Astrocyte of the spinal cord (primary cell): ENCODE results near the gene ETV3L.

Experiments
- DNase-seq: peaks from one replicate; pipeline ENCODE4 v3.0.0; 2011; ENCODE audit warnings: low read depth, low spot score
- H3K4me3 ChIP-seq: 2 replicates; pipeline ENCODE4 v1.5.1; 2011; ENCODE audit warnings: low read depth, mild to moderate bottlenecking, low read length, moderate library complexity
- CTCF ChIP-seq: IDR thresholded peaks from 2 replicates; pipeline ENCODE4 v1.5.1; 2012; ENCODE audit warnings: low read depth, mild to moderate bottlenecking, low read length, inconsistent platforms
- in situ Hi-C: cut with HindIII; loops from 2 replicates; pipeline ENCODE4 v1.10.0; 2017; ENCODE audit warnings: low sequenced_read_pairs

Gene ETV3L

GRCh38 chr1:157088607-157089006, 11.0 kb downstream of the ETV3L start:
- no peak overlapping the region for H3K4me3 ChIP-seq
- in situ Hi-C loops, result no loop called here
- no peak for TF ChIP-seq CTCF
- no peak for DNase-seq

GRCh38 chr1:157087030-157087429, 12.6 kb downstream of the ETV3L start:
- no peak overlapping the region for H3K4me3 ChIP-seq
- in situ Hi-C loops, result no loop called here
- no peak for DNase-seq
- no peak for TF ChIP-seq CTCF

- no peak for TF ChIP-seq CTCF
- no peak for DNase-seq
- in situ Hi-C loops, result no loop called here
- no peak overlapping the region for H3K4me3 ChIP-seq
Measured at GRCh38 chr1:157086299-157086698, 13.3 kb downstream of the ETV3L start.

GRCh38 chr1:157085421-157085820, 14.2 kb downstream of the ETV3L start:
- no peak for TF ChIP-seq CTCF
- DNase-seq, result no peak
- in situ Hi-C loops, result no loop called here
- no peak overlapping the region for H3K4me3 ChIP-seq

- DNase-seq, result no peak
- no peak for TF ChIP-seq CTCF
- in situ Hi-C loops, result no loop called here
- H3K4me3 ChIP-seq, result no peak overlapping the region
Measured at GRCh38 chr1:157084720-157085119, 14.9 kb downstream of the ETV3L start.

- no peak for TF ChIP-seq CTCF
- H3K4me3 ChIP-seq, result no peak overlapping the region
- in situ Hi-C loops, result no loop called here
- DNase-seq, result no peak
Measured at GRCh38 chr1:157081707-157082106, 17.9 kb downstream of the ETV3L start.

- H3K4me3 ChIP-seq, result no peak overlapping the region
- no peak for TF ChIP-seq CTCF
- in situ Hi-C loops, result no loop called here
- DNase-seq, result no peak
Measured at GRCh38 chr1:157080714-157081113, 18.9 kb downstream of the ETV3L start.
